ENCODE measurements around the gene HYOU1. TPM values are rescaled to one million over a fixed set of nuclear protein-coding genes. Genes with fewer than 3 reads are reported as not detected.
A peak's percentile ranks its signal among the peaks of the same experiment; 100 is the strongest.

HYOU1 gene
- total and polyA plus RNA-seq, 2 of the 8 experiments (the other 6 are each of a cell fraction or from before 2014, with no cell fraction given): 239 to 295 TPM

DNA sequence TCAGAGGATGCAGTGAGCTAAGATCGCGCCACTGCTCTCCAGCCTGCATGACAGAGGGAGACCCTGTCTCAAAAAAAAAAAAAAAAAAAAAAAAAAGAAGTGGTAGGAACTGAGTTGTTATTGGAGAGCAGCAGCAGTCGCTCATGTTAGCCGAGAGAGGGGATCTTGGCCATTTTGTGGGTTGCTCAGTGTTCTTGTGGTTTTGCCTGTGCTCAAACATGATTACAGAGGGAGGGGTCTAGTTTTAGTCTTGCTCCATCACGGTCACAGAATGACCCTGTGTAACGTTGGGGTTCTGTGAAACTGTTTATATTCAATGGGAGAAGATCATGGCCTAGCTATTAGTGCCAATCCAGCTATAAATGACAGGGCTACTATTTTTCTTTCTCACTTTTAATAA, 42.7 kb upstream of the HYOU1 start:
- peaks cover 0 to 2% of the 10 kb centered on the region in 2 experiments for H4K20me1 ChIP-seq (replicated peaks in 1 of 2; ENCODE audit: control insufficient read depth in 1 of 2, insufficient read depth in 2 of 2, low read length in 2 of 2)
- H2BK12ac ChIP-seq (ENCODE audit: low read depth, low read length): no peak overlapping the region
- POLR2A ChIA-PET (ENCODE audit: partially characterized antibody): interaction anchor here (8.6 kb wide), 1 partner anchor 15 kb away, joined by 141 read pairs; the partner anchor contains the start of gene HMBS
- DNase-seq (ENCODE audit: low read depth in 1 of 2, low spot score in 2 of 2): no peak
- peak overlapping the region in 1 of 2 experiments; percentile 92; a peak in 1 of 4 replicates for H3K4me2 ChIP-seq (ENCODE audit: insufficient read depth in 1 of 2, low read depth in 2 of 2, low read length in 2 of 2)
- H3K23ac ChIP-seq (ENCODE audit: insufficient read length): no peak overlapping the region
- no peak overlapping the region for H2BK15ac ChIP-seq (ENCODE audit: low read length)
- no peaks in the 10 kb centered on the region for H3K27me3 ChIP-seq (replicated peaks in 1 of 4; ENCODE audit: control insufficient read depth in 3 of 4, extremely low read depth in 1 of 4, insufficient read depth in 3 of 4, low read length in 3 of 4)
- H2BK20ac ChIP-seq (ENCODE audit: low read length): no peak overlapping the region
- H3K79me2 ChIP-seq (ENCODE audit: control insufficient read depth in 1 of 2, insufficient read depth in 2 of 2, low read length in 2 of 2): peaks cover 0 to 18% of the 10 kb centered on the region in 2 experiments; a peak in 3 of 4 replicates
- WGBS, 2 experiments (ENCODE audit: extremely low coverage in 1 of 2, insufficient coverage in 1 of 2, insufficient read length in 1 of 2, insufficient replicate concordance in 2 of 2, low coverage in 1 of 2, low lambda C conversion rate in 2 of 2, missing lambda C conversion rate in 1 of 2): 89% methylated on average over 6 of the region's 6 CpGs; no CpG with 5 or more reads in 1 of the 2 experiments
- H2AK5ac ChIP-seq (ENCODE audit: low read depth, low read length): no peak overlapping the region
- no peak for FAIRE-seq
- H2BK120ac ChIP-seq (replicated peaks; ENCODE audit: low read depth, low read length): no peak overlapping the region
- H2BK5ac ChIP-seq (ENCODE audit: low read depth, low read length): no peak overlapping the region
- H3K79me1 ChIP-seq (ENCODE audit: low read depth, low read length): peaks cover 7% of the 10 kb centered on the region
- no peak overlapping the region for H3K4me3 ChIP-seq (ENCODE audit: extremely low read depth in 1 of 4, insufficient read depth in 2 of 4, low read depth in 3 of 4, low read length in 4 of 4)
- H3K14ac ChIP-seq (ENCODE audit: insufficient read length): no peak overlapping the region
- no peak overlapping the region for H4K8ac ChIP-seq (ENCODE audit: extremely low read depth, insufficient read depth, low read length)
- no peak overlapping the region for H3K9ac ChIP-seq (replicated peaks in 1 of 4; ENCODE audit: extremely low read depth in 1 of 4, low read depth in 3 of 4, low read length in 3 of 4)
- CTCF ChIA-PET (ENCODE audit: partially characterized antibody): interaction anchor here (0.7 to 2.8 kb wide), 12 partner anchors 9 to 308 kb away, joined by 3 to 11 read pairs (median 4); no protein-coding TSS in a partner anchor
- TF ChIP-seq JUND (IDR thresholded peaks at IDR 0.05; ENCODE audit: low read length) (no peak), MAFK (IDR thresholded peaks at IDR 0.05; ENCODE audit: low read depth, low read length) (no peak), RNF2 (IDR thresholded peaks at IDR 0.05; ENCODE audit: borderline replicate concordance, low read depth, low read length, missing control alignments, poor library complexity, severe bottlenecking) (no peak), CHD2 (IDR thresholded peaks at IDR 0.05; ENCODE audit: low read length) (no peak), POLR2A (IDR thresholded peaks at IDR 0.05; ENCODE audit: control extremely low read depth in 1 of 2, low read depth in 2 of 2, low read length in 2 of 2) (no peak), KDM1A (IDR thresholded peaks at IDR 0.05; ENCODE audit: borderline replicate concordance, low read length) (no peak), SRF (IDR thresholded peaks at IDR 0.05; ENCODE audit: low read depth, low read length) (no peak), SIN3A (conservative IDR thresholded peaks at IDR 0.05 in 1 of 2, IDR thresholded peaks at IDR 0.05 in 1 of 2; ENCODE audit: low read depth in 1 of 2, low read length in 2 of 2) (no peak), SUZ12 (IDR thresholded peaks at IDR 0.05; ENCODE audit: low read length) (no peak)
- TF ChIP-seq, protein P1, sequence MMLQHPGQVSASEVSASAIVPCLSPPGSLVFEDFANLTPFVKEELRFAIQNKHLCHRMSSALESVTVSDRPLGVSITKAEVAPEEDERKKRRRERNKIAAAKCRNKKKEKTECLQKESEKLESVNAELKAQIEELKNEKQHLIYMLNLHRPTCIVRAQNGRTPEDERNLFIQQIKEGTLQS (IDR thresholded peaks at IDR 0.05; ENCODE audit: insufficient read depth, low read depth, low read length): no peak
- no peak overlapping the region for H4K91ac ChIP-seq (replicated peaks; ENCODE audit: insufficient read length, low read length)
- no peak overlapping the region for H3K27ac ChIP-seq (ENCODE audit: low read depth, low read length)
- H3K18ac ChIP-seq (ENCODE audit: extremely low read depth, low read length): no peak overlapping the region
- H4K5ac ChIP-seq (ENCODE audit: insufficient read length, low read depth, low read length): no peak overlapping the region
- H3K56ac ChIP-seq (replicated peaks; ENCODE audit: insufficient read length, low read depth, low read length): no peak overlapping the region
- peaks cover 5 to 24% (median 16%) of the 10 kb centered on the region in 4 experiments; a peak in 6 of 8 replicates for H3K36me3 ChIP-seq (ENCODE audit: control insufficient read depth in 2 of 4, insufficient read depth in 4 of 4, low read length in 3 of 4)
- H3K4ac ChIP-seq (replicated peaks; ENCODE audit: insufficient read length, low read depth, low read length): no peak overlapping the region
- H3K9me3 ChIP-seq (ENCODE audit: insufficient read depth in 2 of 2, low read depth in 1 of 2, low read length in 1 of 2): no peaks in the 10 kb centered on the region
- peaks cover 17% of the 10 kb centered on the region for H3K23me2 ChIP-seq (ENCODE audit: low read depth, low read length)
- peaks cover 3 to 11% (median 5%) of the 10 kb centered on the region in 4 experiments; a peak in 6 of 7 replicates for H3K4me1 ChIP-seq (replicated peaks in 1 of 4; ENCODE audit: control insufficient read depth in 3 of 4, insufficient read depth in 4 of 4, low read length in 3 of 4)
- H2AFZ ChIP-seq (ENCODE audit: low read length): no peak overlapping the region

Measured in H1 (cell line).